ENCODE measurements around the gene PDE4B.
A peak's percentile ranks its signal among the peaks of the same experiment; 100 is the strongest.

Gene PDE4B

DNA sequence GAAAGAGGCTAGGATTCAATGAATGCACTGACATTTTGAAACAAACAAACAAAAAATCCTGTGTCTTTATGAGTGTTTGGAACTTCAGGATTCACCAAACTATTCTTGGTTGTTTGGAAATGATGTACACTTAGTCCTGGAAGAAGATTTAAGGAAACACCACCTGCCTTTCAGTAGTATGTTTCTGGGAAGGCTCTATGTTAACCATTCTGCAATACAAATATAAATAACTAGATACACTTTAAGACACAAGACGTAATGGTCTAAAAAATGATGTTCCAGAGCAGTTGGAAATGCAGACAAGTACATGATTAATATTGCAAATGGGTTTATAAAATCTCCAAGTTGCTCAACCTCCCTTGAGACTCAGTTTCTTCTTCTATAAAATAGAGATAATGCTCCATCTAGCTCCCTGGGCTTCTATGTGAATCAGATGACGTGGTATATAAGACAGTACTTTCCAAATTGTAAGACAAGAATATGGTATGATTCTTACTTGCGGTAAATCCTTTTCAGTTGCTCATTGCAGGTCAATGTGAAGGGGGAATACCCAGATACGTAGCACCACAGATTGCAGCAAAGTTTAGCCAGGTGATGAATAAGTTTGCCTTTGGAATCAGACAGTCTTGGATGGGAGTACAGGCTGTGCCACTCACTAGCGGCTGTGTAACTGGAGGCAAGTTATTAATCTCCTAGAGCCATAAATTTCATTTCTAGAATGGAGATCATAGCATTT, 516.5 kb downstream of the PDE4B start:
- TF ChIP-seq CTCF (IDR thresholded peaks at IDR 0.05; ENCODE audit: low read length, missing control alignments): no peak
- DNase-seq (ENCODE audit: low read depth): no peak
- H3K4me3 ChIP-seq (replicated peaks; ENCODE audit: low read depth, low read length): no peak overlapping the region

DNA sequence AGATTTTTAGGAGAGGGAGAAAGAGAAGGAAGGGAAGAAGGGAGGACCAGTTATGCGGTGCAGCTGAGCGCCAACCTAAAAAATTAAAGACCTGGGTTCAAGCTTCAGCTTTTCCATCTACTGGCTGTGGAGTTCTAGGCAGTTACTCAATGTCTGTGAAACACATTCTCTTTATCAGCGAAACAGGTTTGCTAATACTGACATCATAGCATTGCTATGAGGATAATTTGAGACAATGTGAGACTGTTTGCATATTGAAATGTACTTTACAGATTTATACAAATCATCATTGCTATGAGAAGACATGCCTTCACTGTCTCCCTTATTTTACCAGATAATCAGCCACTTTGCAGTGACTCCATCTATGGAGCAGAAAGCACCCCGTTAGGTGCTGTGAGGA, 518.4 kb downstream of the PDE4B start:
- peak; percentile 48 for DNase-seq (ENCODE audit: low read depth)
- no peak overlapping the region for H3K4me3 ChIP-seq (replicated peaks; ENCODE audit: low read depth, low read length)
- no peak for TF ChIP-seq CTCF (IDR thresholded peaks at IDR 0.05; ENCODE audit: low read length, missing control alignments)

GRCh38 chr1:66311628-66312027, 518.9 kb downstream of the PDE4B start:
- no peak overlapping the region for H3K4me3 ChIP-seq (replicated peaks; ENCODE audit: low read depth, low read length)
- TF ChIP-seq CTCF (IDR thresholded peaks at IDR 0.05; ENCODE audit: low read length, missing control alignments): no peak
- DNase-seq (ENCODE audit: low read depth): no peak

DNA sequence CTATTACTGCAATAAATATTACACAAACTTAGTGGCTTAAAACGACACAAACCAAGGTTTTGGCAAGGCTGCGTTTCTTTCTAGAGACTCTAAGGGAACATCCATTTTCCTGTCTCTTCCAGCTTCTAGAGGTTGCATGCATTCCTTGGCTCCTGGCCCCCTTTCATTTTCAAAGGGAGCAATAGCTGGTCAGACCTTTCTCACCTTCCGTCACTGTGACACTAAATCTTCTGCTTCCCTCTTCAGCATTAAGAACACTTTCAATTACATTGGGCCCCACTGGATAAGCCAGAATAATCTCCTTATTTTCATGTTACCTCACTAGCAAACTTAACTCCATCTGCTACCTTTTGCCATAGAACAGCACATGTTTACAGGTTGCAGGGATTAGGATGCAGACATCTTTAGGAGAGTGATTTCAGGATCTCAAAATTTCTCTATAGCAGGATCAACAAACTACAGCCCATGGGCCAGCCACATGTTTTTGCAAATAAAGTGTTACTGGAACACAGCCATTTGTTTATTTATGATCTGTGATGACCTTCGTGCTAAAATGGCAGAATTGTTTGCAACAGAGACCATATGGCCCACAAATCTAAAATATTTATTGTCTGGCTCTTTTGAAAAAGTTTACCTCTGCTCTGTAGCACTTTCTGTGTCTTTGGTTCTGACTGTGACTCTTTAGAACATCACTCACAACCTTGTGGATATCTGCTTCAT, 519.7 kb downstream of the PDE4B start:
- TF ChIP-seq CTCF (IDR thresholded peaks at IDR 0.05; ENCODE audit: low read length, missing control alignments): no peak
- no peak overlapping the region for H3K4me3 ChIP-seq (replicated peaks; ENCODE audit: low read depth, low read length)
- no peak for DNase-seq (ENCODE audit: low read depth)

DNA sequence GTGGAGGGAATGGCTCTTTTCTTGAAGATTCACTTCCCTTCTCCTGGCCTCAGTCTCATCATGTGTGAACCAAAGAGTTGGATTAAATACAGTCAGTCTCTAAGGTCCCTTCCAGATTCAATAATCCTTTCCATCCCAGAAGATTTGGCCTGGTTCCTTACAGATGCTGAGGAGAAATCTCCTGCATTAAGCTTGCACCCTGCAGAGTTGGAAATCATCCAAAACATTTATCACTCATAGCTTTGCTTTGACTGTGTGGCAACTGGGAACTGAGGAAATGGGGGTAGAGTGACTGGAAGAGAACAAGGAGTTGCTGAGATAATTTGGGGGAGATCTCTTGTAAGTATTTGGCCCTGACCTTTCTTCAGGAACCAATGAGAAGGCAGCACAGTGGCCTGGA, 520.7 kb downstream of the PDE4B start:
- no peak for TF ChIP-seq CTCF (IDR thresholded peaks at IDR 0.05; ENCODE audit: low read length, missing control alignments)
- DNase-seq (ENCODE audit: low read depth): peak; percentile 35
- no peak overlapping the region for H3K4me3 ChIP-seq (replicated peaks; ENCODE audit: low read depth, low read length)

- peak; percentile 28 for DNase-seq (ENCODE audit: low read depth)
- H3K4me3 ChIP-seq (replicated peaks; ENCODE audit: low read depth, low read length): no peak overlapping the region
- no peak for TF ChIP-seq CTCF (IDR thresholded peaks at IDR 0.05; ENCODE audit: low read length, missing control alignments)
These were observed 523.0 kb downstream of the PDE4B start for GRCh38 chr1:66315671-66316070.

Measured in fibroblast of pulmonary artery (primary cell).